GM21423 (cell line): ENCODE results near the gene AP1G2.
A peak's percentile ranks its signal among the peaks of the same experiment; 100 is the strongest.
"Not testable (repeated sequence)": the region's sequence is repeated elsewhere in the genome, so short reads cannot be mapped to it uniquely, and the experiment has no call there.

Source experiments
- ATAC-seq: cut with Tn5 transposase; IDR thresholded peaks from one replicate; pipeline ENCODE4 v1.9.1; 2021; ENCODE audit warnings: mild to moderate bottlenecking, moderate library complexity; ENCODE audit not compliant: unreplicated experiment

AP1G2 gene

GRCh38 chr14:23600806-23601205 is 33.2 kb upstream of the AP1G2 start:
- ATAC-seq, result no peak

DNA sequence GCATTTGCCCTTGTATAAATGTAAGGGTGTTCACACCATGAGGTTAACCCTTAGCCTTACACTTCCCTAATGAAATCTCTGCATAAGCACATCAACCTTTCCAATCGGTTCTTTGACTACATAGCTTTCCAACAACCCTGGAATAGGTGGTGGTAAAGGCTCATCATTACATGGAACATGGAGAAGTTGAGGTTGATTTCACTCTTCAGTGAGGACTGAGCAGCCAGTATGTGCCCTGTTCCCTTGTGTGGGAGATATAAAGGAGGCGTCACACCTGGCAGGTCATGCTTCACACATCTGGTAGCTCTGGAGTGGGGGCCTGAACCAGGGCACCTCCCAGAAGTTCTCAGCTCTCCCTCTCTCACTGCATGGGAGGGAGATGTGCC is 32.7 kb upstream of the AP1G2 start:
- no peak for ATAC-seq

DNA sequence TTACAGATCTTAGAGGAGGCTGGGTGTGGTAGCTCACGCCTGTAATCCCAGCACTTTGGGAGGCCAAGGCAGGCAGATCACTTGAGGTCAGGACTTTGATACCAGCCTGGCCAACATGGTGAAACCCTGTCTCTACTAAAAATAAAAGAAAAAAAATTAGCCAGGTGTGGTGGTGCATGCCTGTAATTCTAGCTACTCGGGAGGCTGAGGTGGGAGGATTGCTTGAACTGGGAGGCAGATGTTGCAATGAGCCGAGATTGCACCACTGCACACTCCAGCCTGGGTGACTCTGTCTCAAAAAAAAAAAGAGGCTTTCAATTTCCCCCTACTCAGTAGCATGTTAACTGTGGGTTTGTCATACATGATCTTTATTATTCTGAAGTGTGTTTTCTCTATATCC is 26.6 kb upstream of the AP1G2 start:
- not testable (repeated sequence) for ATAC-seq

DNA sequence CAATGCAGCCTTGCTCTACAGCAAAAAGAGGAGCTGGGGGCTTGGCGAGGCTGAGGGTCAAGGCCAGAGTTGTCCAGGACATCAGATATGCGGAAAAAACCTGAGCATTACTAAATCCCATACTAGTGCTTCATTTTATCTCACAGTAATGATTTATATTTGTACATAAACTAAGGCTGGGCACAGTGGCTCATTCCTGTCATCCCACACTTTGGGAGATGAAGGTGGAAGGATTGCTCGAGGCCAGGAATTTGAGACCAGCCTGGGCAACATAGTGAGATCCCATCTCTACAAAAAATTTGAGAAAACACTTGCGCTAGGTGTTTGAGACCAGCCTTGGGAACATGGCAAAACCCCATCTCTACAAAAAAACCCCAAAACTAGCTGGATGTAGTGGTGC is 22.6 kb upstream of the AP1G2 start:
- ATAC-seq, result no peak

DNA sequence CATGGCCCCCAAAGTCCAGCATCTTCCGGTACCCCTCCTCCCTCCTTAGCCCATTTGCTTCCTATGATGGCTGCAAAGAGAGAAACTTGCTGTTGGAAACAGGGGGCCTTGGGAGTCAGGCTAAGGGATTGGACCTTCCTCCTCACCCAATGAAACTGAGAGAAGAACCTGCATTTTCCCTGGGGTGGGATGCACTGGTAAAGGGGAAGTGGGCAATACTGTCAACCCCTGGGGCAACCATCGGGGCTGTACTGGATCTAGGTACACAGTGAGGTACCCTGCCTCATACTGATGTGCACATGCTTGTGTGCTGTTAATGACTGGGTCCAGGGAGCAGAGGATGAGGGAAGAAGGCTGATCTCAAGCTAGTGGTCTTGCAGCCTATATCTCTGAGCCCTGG is 22.0 kb upstream of the AP1G2 start:
- no peak for ATAC-seq

DNA sequence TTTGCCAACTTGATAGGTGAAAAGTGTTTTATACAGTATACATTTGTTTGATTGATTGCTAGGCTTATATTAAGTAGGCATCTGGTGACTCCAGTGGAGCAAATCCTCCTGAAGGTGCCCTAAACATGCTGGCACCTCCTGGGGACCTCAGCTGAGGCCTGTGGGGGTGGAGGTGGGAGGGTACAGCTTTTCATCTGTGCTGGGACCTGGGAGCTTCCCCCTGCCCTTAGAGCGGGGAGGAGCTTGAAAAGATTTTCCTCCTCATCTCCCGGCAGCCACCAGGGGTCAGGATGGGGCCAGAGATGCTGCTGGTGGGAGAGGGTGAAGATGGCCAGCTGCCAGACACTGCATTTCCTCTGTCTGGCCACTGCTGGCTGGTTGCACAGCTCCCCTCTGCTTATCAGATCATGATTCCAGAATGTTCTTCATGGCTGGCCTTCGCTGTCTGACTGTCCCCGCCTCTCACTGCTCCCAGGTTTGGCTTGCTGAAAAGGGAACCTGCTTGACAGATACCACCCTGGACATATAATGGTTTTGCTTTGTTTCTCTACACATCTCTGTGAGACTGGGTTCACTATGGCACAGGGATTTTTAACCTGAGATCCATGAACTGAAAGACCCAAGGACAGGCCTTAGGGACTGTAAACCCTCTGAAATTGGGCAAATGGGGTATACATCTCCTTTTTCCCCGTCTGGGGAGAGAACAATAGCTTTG is 21.4 kb upstream of the AP1G2 start:
- peak; percentile 98 for ATAC-seq

- not testable (repeated sequence) for ATAC-seq
Measured at GRCh38 chr14:23584527-23585203, 17.1 kb upstream of the AP1G2 start.

GRCh38 chr14:23583761-23584526 is 16.4 kb upstream of the AP1G2 start:
- ATAC-seq, result not testable (repeated sequence)

DNA sequence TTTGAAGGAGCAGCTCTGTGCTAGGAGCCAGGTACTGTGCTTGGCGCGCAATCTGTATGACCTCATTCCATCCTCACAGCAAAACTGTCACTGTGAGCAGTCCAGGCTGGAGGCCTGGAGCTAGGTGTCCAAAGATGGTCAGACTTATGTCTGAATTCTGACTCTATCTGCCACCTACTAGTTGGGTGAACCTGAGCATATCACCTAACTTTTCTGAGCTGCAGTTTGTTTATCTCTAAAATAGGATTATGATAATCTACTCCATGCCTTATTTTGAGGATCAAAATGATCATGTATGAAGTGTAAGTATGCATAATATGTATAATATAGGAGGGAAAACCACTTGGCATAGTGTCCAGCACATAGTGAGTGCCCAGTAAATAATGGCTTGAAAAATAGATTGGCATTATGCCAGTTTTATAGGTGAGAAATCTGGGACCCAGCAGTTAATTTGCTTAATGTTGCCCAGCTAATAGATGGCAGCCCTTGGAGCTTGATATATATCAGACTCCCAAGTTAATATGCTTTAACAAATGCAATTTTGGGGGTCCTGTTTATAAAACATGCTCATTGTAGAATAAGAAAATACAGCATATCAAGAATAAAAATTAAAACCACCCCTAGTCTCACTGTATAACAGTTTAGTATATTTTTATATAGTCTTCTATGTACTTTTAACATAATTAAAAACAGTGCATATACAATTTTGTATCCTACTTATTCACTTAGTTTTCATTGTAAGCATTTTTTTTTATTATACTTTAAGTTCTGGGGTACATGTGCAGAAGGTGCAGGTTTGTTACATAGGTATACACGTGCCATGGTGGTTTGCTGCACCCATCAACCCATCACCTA is 15.5 kb upstream of the AP1G2 start:
- no peak for ATAC-seq

DNA sequence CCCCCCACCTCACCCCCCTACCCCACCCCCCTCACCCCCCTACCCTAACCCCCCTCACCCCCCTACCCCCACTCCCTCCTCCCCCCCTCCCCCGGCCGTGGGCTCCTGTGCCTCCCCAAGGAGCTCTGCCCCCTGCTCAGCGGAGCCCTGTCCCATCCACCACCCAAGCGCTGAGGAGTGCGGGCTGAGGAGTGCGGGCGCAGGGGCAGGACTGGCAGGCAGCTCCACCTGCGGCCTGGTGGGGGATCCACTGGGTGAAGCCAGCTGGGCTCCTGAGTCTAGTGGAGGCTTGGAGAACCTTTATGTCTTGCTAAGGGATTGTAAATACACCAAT is 13.3 kb upstream of the AP1G2 start:
- no peak for ATAC-seq

GRCh38 chr14:23580152-23580926 is 12.7 kb upstream of the AP1G2 start:
- ATAC-seq, result no peak

- ATAC-seq, result no peak
Measured at GRCh38 chr14:23579739-23580138, 12.1 kb upstream of the AP1G2 start.

- no peak for ATAC-seq
Measured at GRCh38 chr14:23579311-23579630, 11.7 kb upstream of the AP1G2 start.

DNA sequence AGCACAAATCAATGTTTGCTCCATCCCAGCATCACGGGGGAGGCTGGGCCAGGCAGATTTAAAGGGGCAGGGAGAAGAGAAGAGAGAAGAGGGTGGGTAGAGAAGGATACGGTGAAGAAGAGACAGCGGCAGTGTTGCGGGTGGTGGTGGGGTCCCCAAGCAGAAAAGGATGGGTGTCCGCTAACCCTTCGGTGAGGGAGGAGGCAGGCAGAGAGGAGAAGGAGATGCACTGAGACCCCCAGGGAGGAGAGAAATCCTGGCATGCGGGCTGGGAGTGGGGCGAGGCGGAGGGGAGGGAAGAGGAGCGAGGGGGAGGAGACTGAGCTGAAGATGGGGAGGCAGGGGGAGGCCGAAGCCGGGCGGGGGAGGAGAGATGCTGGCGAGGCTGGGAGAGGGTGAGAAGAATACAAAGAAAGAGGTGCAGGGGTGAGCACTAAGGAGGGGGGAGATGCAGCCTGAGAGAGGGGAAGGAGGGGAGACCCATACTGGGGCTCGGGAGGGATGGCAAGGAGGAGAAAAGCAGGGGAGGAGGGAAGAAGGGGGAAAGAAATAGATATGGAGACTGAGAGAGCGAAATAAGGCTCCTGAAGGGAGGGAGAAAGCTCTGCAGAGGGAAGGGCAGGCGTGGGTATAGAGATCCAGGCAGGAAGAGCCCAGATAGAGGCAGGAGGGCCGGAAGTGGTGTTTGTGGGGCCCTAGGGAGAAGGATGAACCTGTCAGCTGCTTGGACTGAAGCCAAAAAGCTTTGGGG is 11.1 kb upstream of the AP1G2 start, which contains the start of gene JPH4:
Gene JPH4, minus strand, starts transcription at position 231 of the 751 bp plus-strand sequence. CDS start 1,337 bp downstream, outside the sequence.
- ATAC-seq, result no peak

DNA sequence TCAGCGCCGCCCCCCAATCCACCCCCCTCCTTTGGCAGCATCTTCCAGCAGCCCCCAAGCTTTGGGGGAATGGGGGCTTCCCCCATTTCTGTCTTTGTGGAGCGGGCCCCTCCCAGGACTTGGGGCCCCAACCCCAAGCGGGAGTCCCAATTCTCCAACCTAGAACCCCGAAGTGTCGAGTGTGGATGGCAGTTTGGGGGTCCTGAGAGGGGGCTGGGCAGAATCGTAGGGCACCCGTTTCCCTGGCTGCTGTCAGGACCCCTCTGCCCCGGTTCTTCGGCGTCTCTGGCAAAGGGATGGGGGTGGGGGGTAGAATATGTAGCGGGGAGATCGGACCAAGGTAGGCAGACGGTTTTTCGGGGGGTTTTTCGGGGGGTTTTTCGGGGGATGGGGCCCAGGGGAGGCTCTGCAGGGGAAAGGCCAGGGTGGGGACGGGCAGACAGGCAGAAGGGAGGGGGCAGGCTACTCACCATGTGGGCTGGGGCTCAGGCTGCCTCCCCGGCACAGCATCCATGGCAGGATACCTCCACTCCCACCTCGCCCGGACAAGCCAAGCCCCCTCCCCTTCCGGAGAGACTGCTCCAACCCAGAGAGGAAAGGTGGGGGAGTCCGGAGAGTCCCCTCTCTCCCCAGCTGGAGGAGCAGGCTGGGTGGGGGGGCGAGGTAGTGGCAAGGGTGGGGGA is 10.3 kb upstream of the AP1G2 start:
- ATAC-seq, result no peak

- no peak for ATAC-seq
Measured at GRCh38 chr14:23577004-23577681, 9.6 kb upstream of the AP1G2 start.

GRCh38 chr14:23573384-23574015 is 5.9 kb upstream of the AP1G2 start:
- ATAC-seq, result no peak

GRCh38 chr14:23572836-23573235 is 5.2 kb upstream of the AP1G2 start:
- ATAC-seq, result no peak
